ENCODE results near the gene PLCB3. TPM values are rescaled to one million over a fixed set of nuclear protein-coding genes. Genes with fewer than 3 reads are reported as not detected.

PLCB3 gene
- 13.5 TPM for polyA plus RNA-seq (2012; ENCODE audit: insufficient read depth, insufficient read length)

GRCh38 chr11:64251016-64251752, at the start of gene PLCB3:
Gene PLCB3 (plus strand): TSS chr11:64251530. CDS start chr11:64251650, 120 bp downstream.
- DNase-seq (ENCODE audit: low read depth, low spot score) = no peak
- H3K4me3 ChIP-seq (ENCODE audit: low read length) = peak within 1 kb of the TSS; percentile 60

- DNase-seq (ENCODE audit: low read depth, low spot score) = no peak
- H3K4me3 ChIP-seq (ENCODE audit: low read length) = no peak overlapping the region
Observed at GRCh38 chr11:64201543-64201942, 49.8 kb upstream of the PLCB3 start.

GRCh38 chr11:64202992-64203391, 48.3 kb upstream of the PLCB3 start:
- H3K4me3 ChIP-seq (ENCODE audit: low read length) = no peak overlapping the region
- no peak for DNase-seq (ENCODE audit: low read depth, low spot score)

GRCh38 chr11:64203421-64204079, 47.8 kb upstream of the PLCB3 start:
- H3K4me3 ChIP-seq (ENCODE audit: low read length) = no peak overlapping the region
- no peak for DNase-seq (ENCODE audit: low read depth, low spot score)

GRCh38 chr11:64204080-64204440, 47.3 kb upstream of the PLCB3 start:
- no peak for DNase-seq (ENCODE audit: low read depth, low spot score)
- H3K4me3 ChIP-seq (ENCODE audit: low read length) = no peak overlapping the region

GRCh38 chr11:64204464-64204989, 46.8 kb upstream of the PLCB3 start:
- H3K4me3 ChIP-seq (ENCODE audit: low read length) = no peak overlapping the region
- DNase-seq (ENCODE audit: low read depth, low spot score) = peak; percentile 88

- H3K4me3 ChIP-seq (ENCODE audit: low read length) = peak within 1 kb of the TSS; percentile 96
- peak; percentile 91 for DNase-seq (ENCODE audit: low read depth, low spot score)
Observed at GRCh38 chr11:64206457-64207255, 44.7 kb upstream of the PLCB3 start, which contains the start of gene FERMT3. Gene FERMT3 (plus strand): TSS chr11:64206721. CDS start chr11:64207365, 644 bp downstream.

GRCh38 chr11:64207256-64208085, 43.9 kb upstream of the PLCB3 start:
- DNase-seq (ENCODE audit: low read depth, low spot score) = peak; percentile 84
- H3K4me3 ChIP-seq (ENCODE audit: low read length) = peak overlapping the region; percentile 96

GRCh38 chr11:64208086-64208795, 43.1 kb upstream of the PLCB3 start:
- DNase-seq (ENCODE audit: low read depth, low spot score) = no peak
- H3K4me3 ChIP-seq (ENCODE audit: low read length) = peak overlapping the region; percentile 96

GRCh38 chr11:64208796-64209562, 42.4 kb upstream of the PLCB3 start:
- H3K4me3 ChIP-seq (ENCODE audit: low read length) = no peak overlapping the region
- DNase-seq (ENCODE audit: low read depth, low spot score) = no peak

- no peak for DNase-seq (ENCODE audit: low read depth, low spot score)
- no peak overlapping the region for H3K4me3 ChIP-seq (ENCODE audit: low read length)
Observed at GRCh38 chr11:64209563-64209843, 41.8 kb upstream of the PLCB3 start.

GRCh38 chr11:64210301-64211020, 40.9 kb upstream of the PLCB3 start:
- no peak overlapping the region for H3K4me3 ChIP-seq (ENCODE audit: low read length)
- DNase-seq (ENCODE audit: low read depth, low spot score) = no peak

GRCh38 chr11:64211181-64211872, 40.0 kb upstream of the PLCB3 start:
- DNase-seq (ENCODE audit: low read depth, low spot score) = no peak
- H3K4me3 ChIP-seq (ENCODE audit: low read length) = no peak overlapping the region

GRCh38 chr11:64216879-64217278, 34.5 kb upstream of the PLCB3 start:
- H3K4me3 ChIP-seq (ENCODE audit: low read length) = no peak overlapping the region
- no peak for DNase-seq (ENCODE audit: low read depth, low spot score)

GRCh38 chr11:64218628-64219353, 32.5 kb upstream of the PLCB3 start:
- H3K4me3 ChIP-seq (ENCODE audit: low read length) = no peak overlapping the region
- DNase-seq (ENCODE audit: low read depth, low spot score) = no peak

GRCh38 chr11:64219354-64219684, 32.0 kb upstream of the PLCB3 start:
- H3K4me3 ChIP-seq (ENCODE audit: low read length) = no peak overlapping the region
- DNase-seq (ENCODE audit: low read depth, low spot score) = no peak
